OCI-LY1 (cell line): ENCODE measurements around the gene LMBRD1.

Experiments used
- H2AFZ ChIP-seq: fragments of 200-600 bp; sonication (generic), shearing (Covaris generic); 2 replicates; pipeline ENCODE4 v1.6.0; 2014; ENCODE audit warnings: antibody characterized with exemption, mild to moderate bottlenecking, low read length
- H3F3A ChIP-seq: fragments of 200-600 bp; sonication (generic), shearing (Covaris generic); 2 replicates; pipeline ENCODE4 v1.6.0; 2014; ENCODE audit warnings: mild to moderate bottlenecking, antibody characterized with exemption, low read length, moderate library complexity; ENCODE audit not compliant: insufficient read depth
- H3K27ac ChIP-seq: fragments of 200-600 bp; sonication (generic); 2 replicates; pipeline ENCODE4 v1.5.1; 2014; ENCODE audit warnings: low read length, mixed run types, mild to moderate bottlenecking, low read depth; ENCODE audit not compliant: poor library complexity, severe bottlenecking
- H3K27me3 ChIP-seq: fragments of 200-600 bp; sonication (generic); 2 replicates; pipeline ENCODE4 v1.6.0; 2014; ENCODE audit warnings: antibody characterized with exemption, mild to moderate bottlenecking, low read length, moderate library complexity; ENCODE audit not compliant: insufficient read depth
- H3K36me3 ChIP-seq: fragments of 200-600 bp; sonication (generic); 2 replicates; pipeline ENCODE4 v1.6.1; 2014; ENCODE audit warnings: mild to moderate bottlenecking, antibody characterized with exemption, low read length, moderate library complexity, mixed read lengths; ENCODE audit not compliant: insufficient read depth
- H3K4me1 ChIP-seq: fragments of 200-600 bp; sonication (generic); 2 replicates; pipeline ENCODE4 v1.5.1; 2014; ENCODE audit warnings: mild to moderate bottlenecking, low read length, moderate library complexity; ENCODE audit not compliant: insufficient read depth, severe bottlenecking
- H3K4me2 ChIP-seq: fragments of 200-600 bp; sonication (generic), shearing (Covaris generic); 2 replicates; pipeline ENCODE4 v1.6.1; 2014; ENCODE audit warnings: low read length
- H3K4me3 ChIP-seq: fragments of 200-600 bp; sonication (generic); 2 replicates; pipeline ENCODE4 v1.5.1; 2014; ENCODE audit warnings: low read length, low read depth, mild to moderate bottlenecking, mixed read lengths; ENCODE audit not compliant: poor library complexity, severe bottlenecking
- H3K79me2 ChIP-seq: fragments of 200-600 bp; shearing (Covaris generic); 2 replicates; pipeline ENCODE4 v1.6.1; 2016; ENCODE audit warnings: mixed run types, low read length, mixed read lengths; ENCODE audit not compliant: insufficient read depth
- H3K9ac ChIP-seq: fragments of 200-600 bp; sonication (generic), shearing (Covaris generic); 2 replicates; pipeline ENCODE4 v1.6.1; 2014; ENCODE audit warnings: mild to moderate bottlenecking, low read length, mixed read lengths
- H3K9me2 ChIP-seq: fragments of 200-600 bp; sonication (generic), shearing (Covaris generic); 2 replicates; pipeline ENCODE4 v1.6.1; 2014; ENCODE audit warnings: low read depth, mild to moderate bottlenecking, low read length, mixed read lengths
- H3K9me3 ChIP-seq: fragments of 200-600 bp; shearing (Covaris generic); 2 replicates; pipeline ENCODE4 v1.6.1; 2014; ENCODE audit warnings: low read length, mixed read lengths
- H4K20me1 ChIP-seq: fragments of 200-600 bp; sonication (generic), shearing (Covaris generic); 2 replicates; pipeline ENCODE4 v1.6.0; 2016; ENCODE audit warnings: mild to moderate bottlenecking, low read length; ENCODE audit not compliant: insufficient read depth
- EZH2 ChIP-seq: fragments of 200-600 bp; sonication (generic), shearing (Covaris generic); IDR thresholded peaks from 2 replicates; pipeline ENCODE4 v1.8.0; 2017; ENCODE audit warnings: borderline replicate concordance, mixed run types, mild to moderate bottlenecking, antibody characterized with exemption, low read length, moderate library complexity, mixed read lengths
- TF ChIP-seq, protein P1 (sequence below): fragments of 200-600 bp; sonication (generic), shearing (Covaris generic); IDR thresholded peaks from 2 replicates; pipeline ENCODE4 v1.5.1; 2017; ENCODE audit warnings: mild to moderate bottlenecking, antibody characterized with exemption, low read length, moderate library complexity, mixed read lengths

Gene LMBRD1

DNA sequence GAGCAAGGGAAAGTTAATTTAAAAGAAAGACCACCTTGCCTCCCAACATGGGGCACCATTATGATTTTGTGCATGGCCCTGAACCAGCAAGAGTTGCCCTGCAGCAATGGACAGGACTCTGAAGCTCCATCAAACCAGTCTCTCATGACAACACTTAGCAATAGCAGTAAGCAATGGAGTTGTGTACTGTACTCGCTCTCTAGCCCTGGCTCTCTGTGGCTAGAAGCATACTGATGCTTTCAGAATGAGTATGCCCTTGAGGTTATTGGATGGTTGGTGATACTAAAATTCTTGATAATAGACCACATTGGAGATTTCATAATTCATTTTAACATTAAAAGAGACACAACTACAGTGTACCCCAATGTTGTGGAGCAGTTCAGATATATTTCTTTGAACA, 23.2 kb upstream of the LMBRD1 start:
- TF ChIP-seq EZH2 = no peak
- TF ChIP-seq, protein P1, sequence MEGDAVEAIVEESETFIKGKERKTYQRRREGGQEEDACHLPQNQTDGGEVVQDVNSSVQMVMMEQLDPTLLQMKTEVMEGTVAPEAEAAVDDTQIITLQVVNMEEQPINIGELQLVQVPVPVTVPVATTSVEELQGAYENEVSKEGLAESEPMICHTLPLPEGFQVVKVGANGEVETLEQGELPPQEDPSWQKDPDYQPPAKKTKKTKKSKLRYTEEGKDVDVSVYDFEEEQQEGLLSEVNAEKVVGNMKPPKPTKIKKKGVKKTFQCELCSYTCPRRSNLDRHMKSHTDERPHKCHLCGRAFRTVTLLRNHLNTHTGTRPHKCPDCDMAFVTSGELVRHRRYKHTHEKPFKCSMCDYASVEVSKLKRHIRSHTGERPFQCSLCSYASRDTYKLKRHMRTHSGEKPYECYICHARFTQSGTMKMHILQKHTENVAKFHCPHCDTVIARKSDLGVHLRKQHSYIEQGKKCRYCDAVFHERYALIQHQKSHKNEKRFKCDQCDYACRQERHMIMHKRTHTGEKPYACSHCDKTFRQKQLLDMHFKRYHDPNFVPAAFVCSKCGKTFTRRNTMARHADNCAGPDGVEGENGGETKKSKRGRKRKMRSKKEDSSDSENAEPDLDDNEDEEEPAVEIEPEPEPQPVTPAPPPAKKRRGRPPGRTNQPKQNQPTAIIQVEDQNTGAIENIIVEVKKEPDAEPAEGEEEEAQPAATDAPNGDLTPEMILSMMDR = no peak
- no peaks in the 10 kb centered on the region for H3F3A ChIP-seq

GRCh38 chr6:69819138-69819537, 22.3 kb upstream of the LMBRD1 start:
- Histone ChIP-seq H3K4me2 (no peak overlapping the region), H3K9ac (no peak overlapping the region), H3K36me3 (no peaks in the 10 kb centered on the region), H3K4me1 (peaks cover 30% of the 10 kb centered on the region), H3F3A (no peaks in the 10 kb centered on the region), H3K9me2 (no peaks in the 10 kb centered on the region), H3K9me3 (no peaks in the 10 kb centered on the region; the same call in 1 of the 2 replicates), H3K27me3 (no peaks in the 10 kb centered on the region), H3K27ac (no peak overlapping the region), H2AFZ (no peak overlapping the region), H4K20me1 (no peaks in the 10 kb centered on the region), H3K4me3 (no peak overlapping the region), H3K79me2 (no peaks in the 10 kb centered on the region)
- TF ChIP-seq, protein P1 = no peak
- no peak for TF ChIP-seq EZH2

More for the DNA sequence above, 23.2 kb upstream of the LMBRD1 start:
- peaks cover 22% of the 10 kb centered on the region for H3K4me1 ChIP-seq
- H2AFZ ChIP-seq = no peak overlapping the region
- H3K9me3 ChIP-seq = no peaks in the 10 kb centered on the region; the same call in 1 of the 2 replicates
- H3K79me2 ChIP-seq = no peaks in the 10 kb centered on the region
- no peak overlapping the region for H3K27ac ChIP-seq
- H3K9ac ChIP-seq = no peak overlapping the region
- no peaks in the 10 kb centered on the region for H4K20me1 ChIP-seq
- H3K4me3 ChIP-seq = no peak overlapping the region
- no peaks in the 10 kb centered on the region for H3K27me3 ChIP-seq
- no peaks in the 10 kb centered on the region for H3K36me3 ChIP-seq
- no peaks in the 10 kb centered on the region for H3K9me2 ChIP-seq
- no peak overlapping the region for H3K4me2 ChIP-seq

DNA sequence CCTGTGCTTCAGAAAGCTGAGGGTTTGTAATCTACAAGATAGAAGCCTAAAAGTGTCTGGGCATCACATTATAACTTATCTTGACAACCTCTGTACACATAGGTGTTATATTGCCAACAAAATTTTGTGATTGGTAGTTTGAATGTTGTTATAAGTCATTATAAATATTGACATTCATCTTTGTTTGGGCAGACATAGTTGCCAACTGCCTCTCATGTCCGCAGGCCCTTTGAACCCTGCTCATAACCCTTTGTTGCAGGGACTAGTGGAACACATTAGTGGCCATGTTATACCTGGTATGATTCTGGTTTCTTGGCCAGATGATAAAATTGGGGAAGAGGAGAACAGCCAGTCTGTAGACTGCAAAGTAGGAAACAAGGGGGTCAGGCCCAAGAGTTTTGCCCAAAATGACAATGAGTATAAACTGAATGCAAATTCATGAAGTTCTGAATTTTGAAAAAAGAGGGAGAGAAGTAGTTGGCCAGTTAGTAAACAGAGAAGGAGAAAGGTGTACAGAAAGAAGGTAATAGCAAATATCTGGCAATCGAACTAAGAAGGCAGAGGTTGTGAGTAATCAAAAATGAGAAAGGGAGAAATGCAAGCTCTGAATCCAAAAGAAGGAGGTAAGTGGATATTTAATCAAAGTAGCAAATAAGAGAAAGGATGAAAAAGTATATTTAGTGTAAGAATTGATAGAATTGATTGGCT, 21.6 kb upstream of the LMBRD1 start:
- Histone ChIP-seq H2AFZ (no peak overlapping the region), H3K27ac (no peak overlapping the region), H3K4me1 (peaks cover 38% of the 10 kb centered on the region), H3F3A (no peaks in the 10 kb centered on the region), H3K9ac (no peak overlapping the region), H3K79me2 (no peaks in the 10 kb centered on the region), H3K9me2 (no peaks in the 10 kb centered on the region), H3K4me2 (no peak overlapping the region), H3K4me3 (no peak overlapping the region), H4K20me1 (no peaks in the 10 kb centered on the region), H3K9me3 (no peaks in the 10 kb centered on the region), H3K27me3 (no peaks in the 10 kb centered on the region), H3K36me3 (no peaks in the 10 kb centered on the region)
- no peak for TF ChIP-seq EZH2
- TF ChIP-seq, protein P1 = no peak
